ENCODE results near the gene COX7A2.

Gene COX7A2

DNA sequence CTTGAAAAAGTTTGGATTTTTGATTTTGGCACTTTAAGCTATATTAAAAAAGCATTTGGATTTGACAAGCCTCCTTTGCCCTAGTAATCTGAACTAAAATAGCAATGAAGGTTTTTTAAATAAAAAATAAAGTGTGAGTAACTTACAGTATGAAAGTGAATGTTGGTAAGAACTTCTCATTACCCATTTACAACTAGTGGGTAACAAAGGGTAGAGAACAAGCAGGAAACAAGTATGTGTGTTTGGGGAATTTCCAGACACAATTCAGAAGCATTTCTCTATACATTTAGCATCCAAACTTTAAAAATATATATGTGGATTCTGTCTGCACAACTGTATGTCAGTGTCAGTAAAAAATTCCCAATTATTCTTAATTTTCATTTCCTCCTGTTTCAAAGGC lies 38.1 kb upstream of the COX7A2 start:
- Histone ChIP-seq H3K4me1 (ENCODE audit: insufficient read depth, low read length) (peaks cover 42% of the 10 kb centered on the region), H2AFZ (ENCODE audit: low read depth, low read length) (no peak overlapping the region), H3K27me3 (ENCODE audit: insufficient read depth, low read length, poor library complexity) (no peaks in the 10 kb centered on the region), H3K9me3 (ENCODE audit: insufficient read depth, low read length, severe bottlenecking) (no peaks in the 10 kb centered on the region), H3K79me2 (ENCODE audit: insufficient read depth, low read length) (peaks cover 96% of the 10 kb centered on the region), H3K4me3 (ENCODE audit: low read depth in 1 of 2, low read length in 2 of 2) (peak overlapping the region in 1 of 2 experiments; percentile 27; a peak in 2 of 4 replicates), H4K20me1 (ENCODE audit: insufficient read depth, low read length) (peaks cover 29% of the 10 kb centered on the region; the same call in 1 of the 2 replicates), H3K36me3 (ENCODE audit: insufficient read depth, low read length) (peaks cover 3% of the 10 kb centered on the region; the same call in 1 of the 2 replicates), H3K4me2 (ENCODE audit: insufficient read depth, low read length) (peak overlapping the region; percentile 88), H3K9ac (ENCODE audit: low read depth, low read length) (peak overlapping the region; percentile 25; the same call in 1 of the 2 replicates), H3K27ac (ENCODE audit: low read length) (no peak overlapping the region)
- DNase-seq, result no peak
- ATAC-seq (ENCODE audit: insufficient read depth, low read depth), result no peak
- TF ChIP-seq EZH2 (IDR thresholded peaks at IDR 0.05; ENCODE audit: borderline replicate concordance, low read depth, low read length, severe bottlenecking), result no peak
- TF ChIP-seq CTCF (IDR thresholded peaks at IDR 0.05; ENCODE audit: borderline replicate concordance, extremely low read depth, low read length, poor library complexity, severe bottlenecking), result no peak

DNA sequence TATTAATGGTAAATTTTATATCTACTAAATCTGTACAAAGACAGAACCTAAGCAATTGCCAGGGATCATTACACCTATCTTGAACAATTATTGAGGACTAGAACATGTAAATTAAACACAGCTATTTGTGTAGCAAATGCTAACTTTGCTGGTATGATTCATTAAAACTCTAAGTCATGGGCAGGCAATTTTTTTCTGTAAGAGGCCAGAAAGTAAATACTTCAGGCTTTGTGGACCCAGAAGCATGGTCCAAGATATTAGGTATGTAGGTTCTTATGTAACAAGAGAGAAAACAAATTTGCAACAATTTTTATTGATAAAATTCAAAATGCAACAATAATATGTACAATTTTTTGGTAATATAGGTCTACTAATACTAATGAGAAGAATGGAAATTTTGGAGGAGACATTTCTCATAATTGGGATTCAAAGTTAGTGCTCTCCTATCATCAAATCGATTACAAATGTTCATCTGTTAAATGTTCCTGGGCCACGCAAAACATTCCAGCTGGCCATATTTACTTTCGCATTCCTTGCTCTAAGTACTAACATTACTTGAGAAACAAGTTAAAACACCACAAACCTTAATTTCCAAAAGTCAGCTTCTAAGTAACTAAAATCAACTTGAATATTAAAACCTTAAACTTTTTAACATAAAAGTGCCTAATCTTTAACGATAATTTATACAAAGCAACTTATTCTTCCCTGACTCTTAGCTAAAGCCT lies 36.7 kb upstream of the COX7A2 start:
- Histone ChIP-seq H3K4me1 (ENCODE audit: insufficient read depth, low read length) (peaks cover 30% of the 10 kb centered on the region), H3K4me2 (ENCODE audit: insufficient read depth, low read length) (peak overlapping the region; percentile 88; the same call in 1 of the 2 replicates), H3K4me3 (ENCODE audit: low read depth in 1 of 2, low read length in 2 of 2) (no peak overlapping the region; a peak in 1 of 4 replicates), H3K9ac (ENCODE audit: low read depth, low read length) (no peak overlapping the region), H2AFZ (ENCODE audit: low read depth, low read length) (no peak overlapping the region), H3K9me3 (ENCODE audit: insufficient read depth, low read length, severe bottlenecking) (no peaks in the 10 kb centered on the region), H3K79me2 (ENCODE audit: insufficient read depth, low read length) (peaks cover 97% of the 10 kb centered on the region), H3K36me3 (ENCODE audit: insufficient read depth, low read length) (peaks cover 7% of the 10 kb centered on the region; the same call in 1 of the 2 replicates), H3K27ac (ENCODE audit: low read length) (no peak overlapping the region), H4K20me1 (ENCODE audit: insufficient read depth, low read length) (peaks cover 29% of the 10 kb centered on the region; the same call in 1 of the 2 replicates), H3K27me3 (ENCODE audit: insufficient read depth, low read length, poor library complexity) (no peaks in the 10 kb centered on the region)
- no peak for DNase-seq
- TF ChIP-seq EZH2 (IDR thresholded peaks at IDR 0.05; ENCODE audit: borderline replicate concordance, low read depth, low read length, severe bottlenecking), result no peak
- no peak for TF ChIP-seq CTCF (IDR thresholded peaks at IDR 0.05; ENCODE audit: borderline replicate concordance, extremely low read depth, low read length, poor library complexity, severe bottlenecking)
- ATAC-seq (ENCODE audit: insufficient read depth, low read depth), result no peak

GRCh38 chr6:75279418-75279817 lies 35.8 kb upstream of the COX7A2 start:
- Histone ChIP-seq H3K27ac (ENCODE audit: low read length) (no peak overlapping the region), H2AFZ (ENCODE audit: low read depth, low read length) (no peak overlapping the region), H3K4me1 (ENCODE audit: insufficient read depth, low read length) (peaks cover 30% of the 10 kb centered on the region), H3K9ac (ENCODE audit: low read depth, low read length) (no peak overlapping the region), H3K4me2 (ENCODE audit: insufficient read depth, low read length) (peak overlapping the region; percentile 88; the same call in 1 of the 2 replicates), H3K36me3 (ENCODE audit: insufficient read depth, low read length) (peaks cover 7% of the 10 kb centered on the region), H3K79me2 (ENCODE audit: insufficient read depth, low read length) (peaks cover 98% of the 10 kb centered on the region), H4K20me1 (ENCODE audit: insufficient read depth, low read length) (peaks cover 29% of the 10 kb centered on the region; the same call in 1 of the 2 replicates), H3K4me3 (ENCODE audit: low read depth in 1 of 2, low read length in 2 of 2) (0 out of 4 replicates have a peak overlapping the region, but pooled peaks of 1 of the 2 experiments have one; percentile 4), H3K9me3 (ENCODE audit: insufficient read depth, low read length, severe bottlenecking) (no peaks in the 10 kb centered on the region), H3K27me3 (ENCODE audit: insufficient read depth, low read length, poor library complexity) (no peaks in the 10 kb centered on the region)
- DNase-seq (no peak), ATAC-seq (ENCODE audit: insufficient read depth, low read depth) (no peak)
- TF ChIP-seq CTCF (IDR thresholded peaks at IDR 0.05; ENCODE audit: borderline replicate concordance, extremely low read depth, low read length, poor library complexity, severe bottlenecking) (no peak), EZH2 (IDR thresholded peaks at IDR 0.05; ENCODE audit: borderline replicate concordance, low read depth, low read length, severe bottlenecking) (no peak)
